GM19239 (cell line): ENCODE data around the gene SLC7A1.

Experiments used
- DNase-seq: peaks from one replicate; pipeline ENCODE4 v3.0.0; 2011; ENCODE audit warnings: low spot score; ENCODE audit not compliant: insufficient read length
- FAIRE-seq: peaks from 2 replicates; lab custom pipeline; 2011; peaks lifted over from hg19 to GRCh38; lab: Jason Lieb, UNC

SLC7A1 gene

DNA sequence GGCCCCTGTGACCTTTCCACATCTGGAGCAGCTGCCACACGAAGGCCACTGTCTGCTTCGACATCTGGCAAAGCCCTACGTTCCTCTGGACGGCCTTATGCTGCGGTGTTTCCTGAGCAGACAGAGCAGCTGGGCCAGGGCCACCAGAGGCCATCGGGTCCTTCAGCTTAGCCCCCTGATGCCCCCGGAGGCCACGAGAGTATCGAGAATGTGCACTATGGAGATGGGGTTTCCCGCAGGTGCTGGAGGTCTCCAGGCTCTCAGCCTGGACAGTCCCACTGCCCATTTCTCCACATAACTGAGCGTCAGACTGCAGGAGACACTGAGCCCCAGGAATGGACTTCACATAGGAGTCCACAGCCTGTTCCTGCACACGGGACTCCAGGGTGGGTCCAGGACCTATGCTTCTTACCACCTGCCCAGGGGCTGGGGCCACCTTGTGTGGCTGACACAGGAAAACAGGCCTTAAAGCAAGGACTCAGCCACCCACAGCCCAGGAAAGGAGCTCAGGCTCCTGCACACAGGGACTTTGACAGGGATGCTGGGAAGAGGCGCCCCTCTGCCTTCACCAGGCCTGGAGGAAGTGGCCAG is 80.7 kb downstream of the SLC7A1 start:
- DNase-seq (no peak), FAIRE-seq (no peak)

DNA sequence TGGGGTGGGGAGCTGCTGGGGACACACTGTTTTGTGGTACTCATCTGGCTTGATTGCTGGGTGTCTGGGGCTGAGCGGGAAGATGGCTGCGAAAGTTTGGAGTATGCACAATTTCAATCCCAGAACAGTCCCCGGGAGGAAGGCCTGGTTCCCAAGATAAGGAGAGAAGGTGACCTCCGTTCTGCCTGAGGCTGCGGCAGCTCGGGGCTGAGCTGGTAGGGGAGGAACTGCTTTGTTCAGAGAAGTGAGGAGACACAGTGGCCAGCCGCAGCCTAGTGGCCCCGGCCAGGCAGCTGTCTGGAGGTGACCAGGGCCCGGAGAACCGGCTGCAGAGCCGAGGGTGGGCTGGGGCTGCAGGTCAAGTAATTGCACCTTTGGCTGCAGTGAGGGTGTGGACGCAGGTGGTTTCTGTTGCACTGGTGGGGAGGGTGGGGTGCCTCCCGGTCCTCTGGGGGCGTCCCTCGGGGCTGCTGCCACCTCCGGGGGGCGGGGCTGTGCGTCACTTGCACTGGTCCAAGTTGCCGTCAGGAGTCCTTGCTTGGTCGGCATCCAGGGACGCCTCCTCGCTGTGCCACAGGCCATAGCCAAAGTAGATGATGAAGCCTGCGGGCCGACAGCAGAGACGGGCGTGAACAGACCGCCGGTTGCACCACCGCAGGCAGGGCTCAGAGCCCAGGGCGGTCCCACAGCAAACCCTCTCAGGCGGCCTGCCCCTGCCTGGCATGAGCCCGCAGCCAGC is 81.3 kb downstream of the SLC7A1 start:
- FAIRE-seq (no peak), DNase-seq (no peak)

DNA sequence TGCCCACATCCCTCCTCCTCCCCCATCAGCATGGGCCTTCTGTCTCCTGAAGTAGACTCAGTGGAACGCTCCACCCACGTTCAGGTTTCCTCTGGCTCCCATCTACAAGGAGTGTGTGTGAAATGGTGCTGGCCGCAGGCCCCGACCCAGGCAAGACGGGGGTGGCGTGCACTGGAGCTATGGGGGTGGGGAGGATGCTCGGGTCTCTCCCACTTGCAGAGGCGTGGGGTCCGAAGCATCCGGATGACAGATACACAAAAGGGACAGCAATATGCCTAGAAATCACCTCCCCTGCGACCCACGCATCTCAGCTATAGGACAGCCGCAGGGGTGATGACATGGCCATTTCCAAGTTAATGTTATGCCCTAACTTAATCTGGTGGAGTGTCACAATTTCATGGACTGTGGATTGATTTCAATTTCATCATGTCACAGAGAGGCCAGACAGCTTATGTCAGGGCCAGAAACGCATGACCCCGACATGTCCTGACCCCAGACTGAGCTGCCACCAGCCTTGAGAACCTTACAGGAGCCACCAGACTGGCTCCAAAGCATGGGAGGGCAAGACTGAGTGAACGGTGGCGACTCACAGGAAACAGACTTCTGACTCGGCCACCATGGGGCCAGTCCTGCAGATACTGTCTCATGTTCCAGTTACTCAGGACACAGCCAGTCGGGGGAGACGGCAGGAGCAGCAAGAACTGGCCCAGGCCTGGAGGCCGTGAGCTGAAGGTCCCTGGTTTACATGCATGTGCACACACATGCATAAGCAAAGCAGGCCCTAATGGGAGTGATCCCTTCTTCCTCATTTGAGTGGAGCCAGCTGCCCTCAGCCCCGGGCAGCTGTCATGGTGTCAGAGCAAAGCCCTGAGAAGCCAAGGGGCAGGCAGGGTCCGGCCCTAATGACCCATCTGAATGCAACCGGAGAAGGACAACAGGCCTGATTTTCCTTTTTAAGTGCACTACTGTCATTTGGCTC is 82.2 kb downstream of the SLC7A1 start:
- no peak for DNase-seq
- FAIRE-seq, result no peak

GRCh38 chr13:29511980-29512379 is 83.5 kb downstream of the SLC7A1 start:
- DNase-seq (no peak), FAIRE-seq (no peak)

DNA sequence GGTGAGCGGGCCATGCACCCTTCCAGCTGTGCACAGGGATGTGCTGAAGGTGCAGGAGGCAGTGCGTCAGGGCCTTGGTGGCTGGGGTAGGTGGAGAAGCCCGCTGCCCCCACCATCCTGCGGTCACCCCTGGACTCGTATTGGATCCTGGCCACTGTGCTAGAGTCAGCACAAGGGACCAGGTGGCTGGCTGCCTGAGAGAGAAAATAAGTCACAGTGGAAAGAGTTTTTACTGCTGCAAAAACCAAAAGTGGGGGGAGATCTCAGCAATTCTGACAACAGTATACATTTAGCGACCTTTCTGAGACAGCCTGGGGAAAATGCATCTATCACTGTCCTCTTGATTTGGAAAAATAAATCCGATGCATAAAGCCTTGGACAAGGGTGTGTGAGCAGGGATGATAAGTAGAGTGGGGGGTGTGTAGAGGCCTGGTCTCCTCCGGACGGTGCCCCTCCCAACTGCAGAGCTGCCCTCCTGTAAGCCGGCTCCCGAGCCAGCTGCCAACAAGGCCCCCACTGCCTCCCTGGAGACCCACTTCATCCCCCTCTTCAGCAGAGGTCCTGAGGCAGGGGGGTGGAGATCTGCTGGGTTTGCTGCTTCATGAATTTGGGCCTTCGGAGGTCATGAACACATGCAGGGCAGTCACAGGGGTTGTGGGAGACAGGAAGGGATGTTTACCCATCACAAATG is 84.2 kb downstream of the SLC7A1 start:
- DNase-seq (no peak), FAIRE-seq (no peak)

DNA sequence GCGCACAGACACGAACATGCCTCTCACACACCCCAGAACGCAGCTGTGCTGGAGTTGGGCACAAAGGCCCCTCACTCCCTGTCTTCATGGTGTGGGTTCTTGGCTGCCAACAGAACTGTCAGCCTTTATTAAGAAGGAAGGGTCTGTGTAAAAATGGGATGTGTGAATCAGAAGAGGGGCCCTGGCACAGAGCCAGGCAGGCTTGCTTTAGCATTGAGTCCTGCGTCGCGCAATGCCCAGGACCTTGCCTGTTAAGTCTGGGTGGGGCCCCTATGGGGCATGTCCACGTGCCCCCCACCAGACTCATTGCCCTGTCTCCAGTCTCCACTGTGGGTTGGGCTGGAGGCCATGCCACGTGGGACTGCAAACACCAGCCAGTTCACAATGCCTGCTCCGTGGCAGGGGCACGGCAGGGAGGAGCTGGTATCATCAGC is 84.8 kb downstream of the SLC7A1 start:
- DNase-seq (no peak), FAIRE-seq (no peak)

DNA sequence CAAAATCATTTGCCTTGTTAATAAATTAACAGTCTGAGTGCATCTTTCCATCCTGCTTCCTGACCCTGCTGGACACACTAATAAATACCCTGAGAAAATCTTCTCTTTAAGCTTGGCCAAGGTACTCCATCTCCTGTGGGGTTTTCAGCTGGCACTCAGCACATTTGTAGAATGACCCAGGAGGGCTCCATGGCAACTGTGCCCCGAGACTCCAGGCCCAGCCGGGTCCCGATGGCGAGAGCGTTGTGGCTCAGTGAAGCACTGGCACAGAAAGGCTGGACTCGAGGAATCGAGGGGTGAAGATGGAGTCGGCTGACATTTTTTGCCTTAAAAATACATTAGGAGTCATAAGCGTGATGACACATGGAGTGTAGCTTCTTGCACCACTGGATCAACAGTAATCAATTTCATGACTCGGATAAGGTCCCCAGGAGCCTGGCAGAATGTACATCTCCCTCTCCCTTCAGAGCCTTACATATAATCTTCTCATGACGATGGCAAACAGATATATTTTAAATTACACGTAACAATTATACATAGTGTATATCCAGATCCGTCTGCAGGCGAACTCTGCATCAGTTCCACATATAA is 85.4 kb downstream of the SLC7A1 start:
- no peak for FAIRE-seq
- DNase-seq, result no peak

DNA sequence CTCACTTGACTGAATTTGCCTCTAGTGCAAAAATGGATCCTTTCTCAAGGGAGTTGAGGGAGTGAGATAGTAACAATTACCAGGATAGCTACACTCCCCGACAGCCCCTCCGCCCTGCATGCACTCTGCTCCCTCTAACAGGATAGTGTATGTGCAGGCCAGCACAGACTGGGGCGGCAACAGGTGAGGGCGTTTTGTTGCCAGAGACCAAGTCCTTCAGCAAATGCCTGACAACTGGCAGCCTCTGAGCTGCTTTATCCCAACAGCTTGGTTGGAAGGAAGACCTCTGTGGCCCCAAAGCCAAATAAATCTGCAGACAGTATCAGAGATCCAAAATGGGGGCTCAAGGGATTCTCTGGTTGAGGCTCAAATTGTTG is 86.6 kb downstream of the SLC7A1 start:
- no peak for FAIRE-seq
- DNase-seq, result no peak

DNA sequence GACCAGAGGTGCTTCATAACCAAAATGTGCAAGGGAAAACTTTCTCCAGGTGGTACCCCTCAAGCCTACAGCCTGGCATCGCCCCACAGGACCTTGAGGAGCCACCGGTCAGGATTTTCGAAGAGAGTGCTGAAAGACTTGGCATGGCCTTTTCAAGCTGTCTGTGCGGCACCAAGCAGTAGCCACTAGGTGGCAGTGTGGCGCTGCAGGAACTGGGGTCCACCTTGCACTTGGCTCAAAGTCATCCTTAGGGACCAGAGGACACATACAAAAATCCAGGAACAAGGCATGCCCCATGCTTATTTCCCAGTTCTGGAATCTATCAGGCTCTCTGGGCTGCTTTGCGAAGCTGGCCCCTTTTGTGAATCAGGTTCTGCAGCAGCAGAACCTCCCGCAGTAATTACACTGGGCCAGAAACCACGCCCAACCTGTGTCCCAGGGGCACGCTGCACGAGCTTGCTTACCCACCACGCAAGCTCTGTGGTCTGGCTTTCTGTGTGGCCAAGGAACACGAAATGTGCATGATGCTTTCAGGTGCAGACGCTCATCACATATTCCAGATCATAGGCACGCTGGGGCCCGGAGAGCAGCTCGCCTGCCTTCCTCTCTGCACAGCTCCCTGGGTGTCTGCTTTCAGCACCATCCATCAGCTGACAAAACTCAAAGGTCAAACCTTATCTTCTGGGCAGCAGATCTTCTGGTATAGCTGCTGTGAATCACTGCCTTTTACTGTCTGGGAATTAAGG is 87.2 kb downstream of the SLC7A1 start:
- FAIRE-seq, result peak; percentile 89
- peak; percentile 80 for DNase-seq

DNA sequence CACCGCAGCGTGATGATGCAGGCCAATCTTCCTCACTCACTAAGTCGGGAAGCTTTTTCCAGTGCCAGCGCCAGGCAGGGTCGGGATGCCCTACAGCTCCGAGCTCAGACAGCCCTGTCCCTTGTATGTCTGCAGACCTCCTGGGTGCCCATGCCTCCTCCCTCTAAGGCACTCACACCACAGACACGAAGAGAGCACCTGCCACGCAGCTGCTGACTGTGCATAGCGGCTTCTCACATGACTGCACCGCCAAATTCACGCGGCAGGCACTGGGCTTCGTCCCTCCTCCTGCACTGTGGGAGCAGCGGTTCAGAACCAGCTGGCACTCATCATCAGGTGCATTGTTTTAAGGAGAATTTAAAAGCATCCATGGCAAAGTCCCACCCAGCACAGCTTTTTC is 88.1 kb downstream of the SLC7A1 start:
- no peak for FAIRE-seq

DNA sequence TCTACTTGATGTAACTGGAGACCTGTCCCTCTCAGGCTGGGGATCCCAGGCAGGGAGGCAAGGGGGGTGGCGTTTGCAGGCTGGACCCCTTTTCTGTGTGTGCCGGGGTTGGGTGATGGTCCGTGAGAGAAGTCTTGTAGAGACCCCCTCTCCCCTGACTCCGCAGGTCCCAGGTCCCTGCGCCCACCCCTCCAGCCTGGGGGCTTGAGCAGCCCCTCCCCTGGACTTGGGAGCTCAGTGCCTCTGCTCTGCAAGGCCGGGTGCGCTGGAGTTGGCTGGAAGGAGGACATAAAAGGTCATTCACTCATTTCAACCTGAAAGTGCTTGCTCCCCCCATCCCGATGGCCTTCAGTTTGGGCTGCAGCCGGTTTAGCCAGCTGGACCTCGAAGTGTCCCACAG is 89.5 kb downstream of the SLC7A1 start:
- no peak for FAIRE-seq
- no peak for DNase-seq

More for the DNA sequence above, 88.1 kb downstream of the SLC7A1 start:
- DNase-seq, result no peak

DNA sequence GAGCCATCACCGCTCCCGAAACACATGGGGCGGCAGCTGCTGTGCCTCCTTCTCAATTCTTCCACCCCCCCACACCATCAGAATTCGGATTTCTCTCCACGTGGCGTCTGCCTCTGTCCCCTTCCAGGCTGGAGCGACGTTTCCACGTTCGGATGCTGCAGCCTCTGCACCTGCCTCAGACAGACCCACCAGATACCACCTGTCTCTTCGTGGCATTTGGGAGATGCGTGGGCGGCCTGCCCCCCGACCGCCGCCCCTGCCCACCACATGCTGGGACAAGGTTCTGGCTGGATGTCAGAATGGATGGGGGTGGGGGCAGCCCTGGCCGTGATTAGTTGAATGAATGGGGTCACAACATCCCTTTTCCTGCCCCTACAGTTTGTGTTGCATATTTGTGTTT is 90.0 kb downstream of the SLC7A1 start:
- DNase-seq, result no peak
- no peak for FAIRE-seq

DNA sequence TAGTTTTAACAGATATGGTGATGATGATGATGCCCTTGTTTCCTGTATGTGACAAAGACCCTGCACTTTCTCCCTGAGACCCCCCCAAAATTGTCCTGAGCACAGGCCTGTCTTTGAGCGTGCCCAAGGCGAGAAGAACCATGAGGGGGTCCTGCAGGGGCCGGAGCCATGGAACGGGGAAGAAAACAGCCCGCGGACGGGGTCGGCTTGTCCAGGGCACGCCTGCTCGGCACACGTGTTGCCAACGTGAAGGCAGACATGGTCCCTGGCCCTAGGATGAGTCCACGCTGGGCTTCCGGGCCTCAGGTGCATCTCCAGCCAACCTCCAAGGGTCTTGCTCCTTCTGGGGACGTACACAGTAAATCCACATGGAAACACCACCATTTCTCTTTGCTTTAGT is 90.8 kb downstream of the SLC7A1 start:
- FAIRE-seq (no peak), DNase-seq (no peak)

GRCh38 chr13:29503041-29503837 is 92.2 kb downstream of the SLC7A1 start:
- DNase-seq (no peak), FAIRE-seq (no peak)

DNA sequence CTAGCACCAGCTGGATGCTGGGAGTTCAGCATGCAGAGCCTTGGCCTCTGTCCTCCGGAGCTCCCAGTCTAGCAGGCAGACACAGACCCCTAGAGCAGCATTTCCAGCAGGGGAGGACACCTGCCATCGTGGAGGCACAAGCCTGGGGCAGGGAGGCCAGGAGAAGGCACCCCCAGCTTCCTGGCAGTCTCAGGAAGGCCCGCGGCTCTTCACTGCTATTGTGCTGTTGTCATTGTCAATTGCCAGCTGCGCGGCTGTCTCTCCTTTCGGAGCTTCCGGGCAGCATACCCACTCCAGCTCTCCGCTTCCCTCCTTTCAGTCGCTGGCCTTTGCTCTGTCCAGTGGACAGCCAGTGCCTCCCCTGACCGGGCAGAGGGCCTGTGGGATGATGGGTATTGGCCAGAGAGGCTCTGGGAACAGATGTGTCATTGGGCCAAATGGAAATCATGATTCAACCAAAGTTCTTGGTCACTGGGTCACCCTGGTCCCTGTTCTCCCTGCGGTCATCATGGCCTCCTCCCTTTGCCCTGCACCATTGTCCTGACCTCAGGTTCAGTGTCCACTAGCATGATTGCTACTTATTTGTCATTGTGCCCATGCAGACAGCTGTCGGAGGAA is 93.0 kb downstream of the SLC7A1 start:
- DNase-seq (no peak), FAIRE-seq (no peak)

GRCh38 chr13:29501674-29502073 is 93.8 kb downstream of the SLC7A1 start:
- FAIRE-seq (no peak), DNase-seq (no peak)

DNA sequence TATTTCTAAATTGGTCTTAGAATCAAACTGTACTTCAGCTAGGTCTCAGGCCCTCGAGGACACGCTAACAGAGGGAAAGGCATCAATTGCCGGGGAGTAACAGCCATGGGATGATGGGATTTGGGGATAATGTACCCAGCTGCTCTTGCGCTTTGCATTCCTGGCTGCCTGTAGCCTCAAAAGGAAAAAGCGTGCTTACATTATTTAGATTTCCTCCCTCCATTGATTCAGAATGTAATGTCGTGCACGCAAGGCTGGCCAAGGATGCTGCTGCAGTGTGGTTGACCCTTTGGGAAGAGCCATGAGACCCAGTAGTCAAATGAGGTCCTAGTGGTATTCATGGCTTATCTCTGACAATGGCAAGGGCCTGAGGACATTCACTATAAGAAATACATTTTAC is 95.1 kb downstream of the SLC7A1 start:
- no peak for DNase-seq
- FAIRE-seq, result no peak

- FAIRE-seq (no peak), DNase-seq (no peak)
These were observed 95.9 kb downstream of the SLC7A1 start for GRCh38 chr13:29499506-29500165.
